Ovary (tissue), 3 donors: Measurements from ENCODE around the gene SEPTIN7.

Experiments
- EP300 ChIP-seq: sonication (generic); formaldehyde crosslinking; IDR thresholded peaks from one replicate; pipeline ENCODE4 v1.6.1; 2017; ENCODE audit warnings: antibody characterized with exemption
- POLR2A ChIP-seq: fragments of 450-650 bp; IDR thresholded peaks from one replicate; pipeline ENCODE4 v1.6.1; 2017; ENCODE audit warnings: antibody characterized with exemption, mild to moderate bottlenecking, moderate library complexity
- TF ChIP-seq, protein P1 (sequence below), 3 donors: fragments of 450-650 bp in 2 of 3; fragments of 200-600 bp in 1 of 3; IDR thresholded peaks; one replicate each; pipeline versions ENCODE4 v1.5.1 to v1.8.0; 2016 to 2022; ENCODE audit warnings: antibody characterized with exemption in 3 of 3, mild to moderate bottlenecking in 1 of 3
- donor health status: DM: no; HTN: no; CAD: no.

DNA sequence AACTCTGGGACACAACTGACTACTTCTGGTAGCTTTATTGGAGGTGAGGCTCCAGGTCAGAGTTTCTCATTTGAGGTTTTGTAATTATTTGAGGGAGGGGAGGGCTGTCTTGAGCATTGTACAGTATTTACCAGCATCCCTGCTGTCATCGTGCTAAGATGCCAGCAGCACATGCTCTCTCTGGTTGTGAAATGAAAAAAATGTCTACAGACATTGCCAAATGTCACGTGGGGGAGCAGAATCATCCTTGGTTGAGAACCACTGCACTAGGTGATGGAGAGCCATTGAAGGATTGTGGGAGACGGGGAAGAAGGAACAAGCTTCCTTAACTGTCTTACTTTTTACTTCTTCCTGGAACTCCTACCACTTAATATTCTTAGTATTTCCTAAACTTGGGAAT lies 5.0 kb downstream of the SEPTIN7 start:
- TF ChIP-seq, protein P1, sequence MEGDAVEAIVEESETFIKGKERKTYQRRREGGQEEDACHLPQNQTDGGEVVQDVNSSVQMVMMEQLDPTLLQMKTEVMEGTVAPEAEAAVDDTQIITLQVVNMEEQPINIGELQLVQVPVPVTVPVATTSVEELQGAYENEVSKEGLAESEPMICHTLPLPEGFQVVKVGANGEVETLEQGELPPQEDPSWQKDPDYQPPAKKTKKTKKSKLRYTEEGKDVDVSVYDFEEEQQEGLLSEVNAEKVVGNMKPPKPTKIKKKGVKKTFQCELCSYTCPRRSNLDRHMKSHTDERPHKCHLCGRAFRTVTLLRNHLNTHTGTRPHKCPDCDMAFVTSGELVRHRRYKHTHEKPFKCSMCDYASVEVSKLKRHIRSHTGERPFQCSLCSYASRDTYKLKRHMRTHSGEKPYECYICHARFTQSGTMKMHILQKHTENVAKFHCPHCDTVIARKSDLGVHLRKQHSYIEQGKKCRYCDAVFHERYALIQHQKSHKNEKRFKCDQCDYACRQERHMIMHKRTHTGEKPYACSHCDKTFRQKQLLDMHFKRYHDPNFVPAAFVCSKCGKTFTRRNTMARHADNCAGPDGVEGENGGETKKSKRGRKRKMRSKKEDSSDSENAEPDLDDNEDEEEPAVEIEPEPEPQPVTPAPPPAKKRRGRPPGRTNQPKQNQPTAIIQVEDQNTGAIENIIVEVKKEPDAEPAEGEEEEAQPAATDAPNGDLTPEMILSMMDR (IDR thresholded peaks at IDR 0.05), result no peak
- TF ChIP-seq POLR2A, result no peak
- no peak for TF ChIP-seq EP300
